HEK293 (cell line): ENCODE results near the gene TNIK.
"Not testable (repeated sequence)": the region's sequence is repeated elsewhere in the genome, so short reads cannot be mapped to it uniquely, and the experiment has no call there.

ENCODE experiments used
- CTCF ChIA-PET: fragments of 350-600 bp; formaldehyde crosslinking; extraction: SDS; loops from one replicate; lab custom pipeline; 2021; ENCODE audit warnings: antibody characterized with exemption; lab: Yijun Ruan, JAX
- POLR2A ChIA-PET: fragments of 300-600 bp; formaldehyde crosslinking; extraction: SDS; loops from one replicate; lab custom pipeline; 2020; ENCODE audit warnings: antibody characterized with exemption, inconsistent platforms; lab: Yijun Ruan, JAX
- H3K27ac ChIP-seq: fragments of 200-500 bp; sonication (Bioruptor generic); 2 replicates; pipeline ENCODE4 v1.5.1; 2014; ENCODE audit warnings: low read depth, low read length, control low read depth, inconsistent platforms; ENCODE audit errors: extremely low read depth
- H3K36me3 ChIP-seq, 2 experiments: fragments of 200-500 bp in 1 of 2; sonication (Bioruptor generic) in 1 of 2; 1 replicate in 1 of 2; 2 replicates in 1 of 2; pipeline ENCODE4 v1.5.1; 2014 to 2017; ENCODE audit warnings: inconsistent platforms in 2 of 2, low read length in 2 of 2; ENCODE audit not compliant: control insufficient read depth in 2 of 2, insufficient read depth in 1 of 2
- H3K4me1 ChIP-seq: fragments of 200-500 bp; sonication (Bioruptor generic); 2 replicates; pipeline ENCODE4 v1.5.1; 2014; ENCODE audit warnings: mild to moderate bottlenecking, low read length, inconsistent platforms; ENCODE audit not compliant: control insufficient read depth, insufficient read depth
- H3K4me3 ChIP-seq: 2 replicates; pipeline ENCODE4 v1.5.1; 2011; ENCODE audit warnings: low read depth, mild to moderate bottlenecking, control low read depth, low read length, moderate library complexity
- H3K9me3 ChIP-seq: fragments of 200-500 bp; sonication (Bioruptor generic); 2 replicates; pipeline ENCODE4 v1.5.1; 2014; ENCODE audit warnings: low read depth, low read length, inconsistent platforms; ENCODE audit not compliant: control insufficient read depth, insufficient read depth
- BCL11B ChIP-seq: fragments of 450-650 bp; formaldehyde crosslinking; IDR thresholded peaks from 2 replicates; pipeline ENCODE4 v1.5.1; 2016; ENCODE audit warnings: low read depth, missing biosample characterization, missing genetic modification characterization
- ELK4 ChIP-seq: IDR thresholded peaks from 2 replicates; pipeline ENCODE4 v1.6.1; 2011; ENCODE audit warnings: mild to moderate bottlenecking, low read depth, low read length, borderline replicate concordance
- HOXC10 ChIP-seq: sonication (generic); formaldehyde crosslinking; IDR thresholded peaks from 2 replicates; pipeline ENCODE4 v1.8.1; 2023; ENCODE audit warnings: mild to moderate bottlenecking, missing genetic modification reagents
- INSM2 ChIP-seq: fragments of 450-650 bp; formaldehyde crosslinking; IDR thresholded peaks from 2 replicates; pipeline ENCODE4 v1.5.1; 2016; ENCODE audit warnings: missing biosample characterization, missing genetic modification characterization
- PRDM1 ChIP-seq: fragments of 450-650 bp; formaldehyde crosslinking; IDR thresholded peaks from 2 replicates; pipeline ENCODE4; 2016; ENCODE audit warnings: missing biosample characterization, missing genetic modification characterization
- REPIN1 ChIP-seq: fragments of 450-650 bp; formaldehyde crosslinking; IDR thresholded peaks from 2 replicates; pipeline ENCODE4 v1.5.1; 2017; ENCODE audit warnings: missing biosample characterization, missing genetic modification characterization, low read depth
- SCRT1 ChIP-seq: fragments of 450-650 bp; formaldehyde crosslinking; IDR thresholded peaks from 2 replicates; pipeline ENCODE4 v1.5.1; 2016; ENCODE audit warnings: missing biosample characterization, missing genetic modification characterization, borderline replicate concordance
- SP3 ChIP-seq: fragments of 450-650 bp; formaldehyde crosslinking; IDR thresholded peaks from 2 replicates; pipeline ENCODE4 v1.5.1; 2016; ENCODE audit warnings: missing biosample characterization, missing genetic modification characterization
- ZNF133 ChIP-seq: fragments of 450-650 bp; formaldehyde crosslinking; IDR thresholded peaks from 2 replicates; pipeline ENCODE4 v1.5.1; 2016; ENCODE audit warnings: missing biosample characterization, missing genetic modification characterization
- ZNF184 ChIP-seq: fragments of 450-650 bp; IDR thresholded peaks from 2 replicates; pipeline ENCODE4 v1.5.1; 2018; ENCODE audit warnings: missing biosample characterization, mild to moderate bottlenecking, missing genetic modification characterization
- ZNF274 ChIP-seq, 2 experiments: fragments of 200-500 bp in 1 of 2; fragments of 450-650 bp in 1 of 2; sonication (Bioruptor generic) in 1 of 2; formaldehyde crosslinking in 1 of 2; IDR thresholded peaks; 2 replicates each; pipeline versions ENCODE4 v1.5.1 to v1.6.1; 2014 to 2016; ENCODE audit warnings: borderline replicate concordance in 1 of 2, inconsistent platforms in 1 of 2, low read length in 1 of 2, missing biosample characterization in 1 of 2, missing genetic modification characterization in 1 of 2
- ZNF280D ChIP-seq: fragments of 450-650 bp; formaldehyde crosslinking; IDR thresholded peaks from 2 replicates; pipeline ENCODE4 v1.5.1; 2016; ENCODE audit warnings: missing biosample characterization, missing genetic modification characterization
- ZNF416 ChIP-seq: fragments of 450-650 bp; formaldehyde crosslinking; IDR thresholded peaks from 2 replicates; pipeline ENCODE4 v1.5.1; 2016; ENCODE audit warnings: missing biosample characterization, missing genetic modification characterization
- ZNF501 ChIP-seq: fragments of 450-650 bp; formaldehyde crosslinking; IDR thresholded peaks from 2 replicates; pipeline ENCODE4 v1.5.1; 2016; ENCODE audit warnings: missing biosample characterization, missing genetic modification characterization
- ZNF513 ChIP-seq: fragments of 450-650 bp; IDR thresholded peaks from 2 replicates; pipeline ENCODE4 v1.5.1; 2018; ENCODE audit warnings: missing biosample characterization, missing genetic modification characterization
- ZNF514 ChIP-seq: fragments of 450-650 bp; formaldehyde crosslinking; IDR thresholded peaks from 2 replicates; pipeline ENCODE4 v1.5.1; 2016; ENCODE audit warnings: missing biosample characterization, missing genetic modification characterization
- ZNF529 ChIP-seq: fragments of 450-650 bp; formaldehyde crosslinking; IDR thresholded peaks from 2 replicates; pipeline ENCODE4 v1.5.1; 2017; ENCODE audit warnings: missing genetic modification characterization, missing biosample characterization; ENCODE audit not compliant: insufficient replicate concordance
- ZNF555 ChIP-seq: fragments of 450-650 bp; formaldehyde crosslinking; conservative IDR thresholded peaks from 2 replicates; pipeline ENCODE4 v1.5.1; 2017; ENCODE audit warnings: missing biosample characterization, mild to moderate bottlenecking, missing genetic modification characterization, inconsistent platforms
- ZNF561 ChIP-seq: fragments of 450-650 bp; IDR thresholded peaks from 2 replicates; pipeline ENCODE4 v1.5.1; 2018; ENCODE audit warnings: missing biosample characterization, missing genetic modification characterization, borderline replicate concordance
- ZNF623 ChIP-seq: fragments of 450-650 bp; formaldehyde crosslinking; IDR thresholded peaks from 2 replicates; pipeline ENCODE4 v1.5.1; 2016; ENCODE audit warnings: missing biosample characterization, missing genetic modification characterization
- ZNF629 ChIP-seq: fragments of 450-650 bp; formaldehyde crosslinking; IDR thresholded peaks from 2 replicates; pipeline ENCODE4 v1.5.1; 2017; ENCODE audit warnings: missing biosample characterization, missing genetic modification characterization
- ZNF654 ChIP-seq: fragments of 450-650 bp; formaldehyde crosslinking; IDR thresholded peaks from 2 replicates; pipeline ENCODE4 v1.5.1; 2016; ENCODE audit warnings: low read depth, missing biosample characterization, missing genetic modification characterization
- ZNF660 ChIP-seq: fragments of 450-650 bp; IDR thresholded peaks from 2 replicates; pipeline ENCODE4 v1.5.1; 2018; ENCODE audit warnings: missing biosample characterization, mild to moderate bottlenecking, missing genetic modification characterization
- ZNF664 ChIP-seq: fragments of 450-650 bp; formaldehyde crosslinking; IDR thresholded peaks from 2 replicates; pipeline ENCODE4 v1.5.1; 2016; ENCODE audit warnings: missing biosample characterization, missing genetic modification characterization
- ZNF768 ChIP-seq: fragments of 450-650 bp; formaldehyde crosslinking; IDR thresholded peaks from 2 replicates; pipeline ENCODE4 v1.5.1; 2018; ENCODE audit warnings: missing biosample characterization, mild to moderate bottlenecking, missing genetic modification characterization
- ZNF843 ChIP-seq: fragments of 450-650 bp; formaldehyde crosslinking; IDR thresholded peaks from 2 replicates; pipeline ENCODE4 v1.5.1; 2016; ENCODE audit warnings: missing biosample characterization, missing genetic modification characterization

The TNIK gene

DNA sequence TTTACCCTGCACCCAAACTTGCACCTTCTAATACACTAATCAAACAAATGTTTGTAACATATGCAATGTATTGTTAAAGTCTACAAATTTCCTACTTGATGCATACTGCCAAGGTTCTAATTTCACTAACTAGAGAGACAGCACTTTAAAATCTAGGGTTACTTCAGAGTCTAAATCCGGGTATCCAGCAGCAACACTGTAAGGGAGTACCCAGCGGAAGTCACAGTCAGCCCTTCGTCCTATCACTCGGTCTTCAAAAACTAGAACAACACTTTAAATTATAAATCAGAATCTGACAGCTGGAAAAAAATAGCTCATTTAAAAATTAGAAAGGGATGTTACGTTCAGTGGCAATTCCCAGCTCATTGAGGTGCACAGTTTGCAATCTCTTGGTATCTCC lies 8.3 kb downstream of the TNIK start (continued):
- TF ChIP-seq ZNF501 = no peak
- TF ChIP-seq ZNF768 (tag by site-specific recombination) = no peak
- no peak for TF ChIP-seq SP3
- TF ChIP-seq ZNF184 (tag by site-specific recombination) = no peak
- no peak for TF ChIP-seq ELK4
- TF ChIP-seq ZNF843 (tag by site-specific recombination) = no peak
- TF ChIP-seq, all 188 proteins: peak for 0

DNA sequence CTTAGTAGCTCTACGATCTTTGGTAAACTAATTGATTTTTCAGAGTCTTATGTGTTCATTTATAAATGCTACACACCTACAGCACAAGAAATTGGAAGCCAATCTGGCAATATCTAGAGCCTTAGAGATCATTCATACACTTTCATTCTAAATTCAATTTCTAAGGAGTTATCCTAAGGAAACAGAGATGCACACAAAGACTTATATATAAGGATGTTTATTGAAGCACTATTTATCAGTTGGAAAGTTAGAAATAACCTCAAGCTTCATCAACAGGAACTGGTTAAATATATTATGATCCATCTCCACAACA lies 12.7 kb downstream of the TNIK start:
- H3K27ac ChIP-seq, H3K4me1 ChIP-seq, H3K4me3 ChIP-seq, CTCF ChIA-PET, H3K9me3 ChIP-seq, H3K36me3 ChIP-seq: not testable (repeated sequence)
- TF ChIP-seq ZNF660 = peak; percentile 72; the same call in 1 of the 2 replicates
- POLR2A ChIA-PET = interaction anchor here (1.2 kb wide), 1 partner anchor 10 kb away, joined by 6 read pairs; no protein-coding TSS in a partner anchor

DNA sequence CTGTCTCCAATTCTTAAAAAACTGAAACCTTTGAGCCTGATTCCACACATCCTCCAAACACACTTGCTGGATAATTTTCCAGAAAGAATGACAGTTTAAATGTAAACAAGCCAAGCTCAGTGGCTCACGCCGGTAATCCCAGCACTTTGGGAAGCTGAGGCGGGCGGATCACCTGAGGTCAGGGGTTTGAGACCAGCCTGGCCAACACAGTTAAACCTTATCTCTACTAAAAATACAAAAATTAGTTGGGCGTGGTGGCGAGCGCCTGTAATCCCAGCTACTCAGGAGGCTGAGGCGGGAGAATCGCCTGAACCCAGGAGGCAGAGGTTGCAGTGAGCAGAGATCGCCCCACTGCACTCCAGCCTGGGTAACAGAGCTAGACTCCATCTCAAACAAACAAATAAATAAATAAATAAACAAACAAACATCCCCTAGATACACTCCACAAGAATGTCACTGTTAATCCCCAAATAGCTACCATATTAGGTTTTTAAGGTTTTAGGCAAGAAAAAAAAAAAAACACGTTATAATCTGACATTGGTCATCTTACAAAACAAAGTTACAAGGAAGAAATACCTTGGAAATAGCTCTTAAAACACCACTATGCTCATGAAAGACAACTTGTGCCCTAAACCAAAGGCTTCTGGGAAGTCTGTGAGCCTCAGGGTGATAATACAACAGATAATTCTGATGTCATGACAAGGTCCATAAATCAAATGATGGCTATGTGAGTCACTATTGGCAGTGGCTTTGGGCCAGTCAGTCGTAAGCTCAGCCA lies 13.2 kb downstream of the TNIK start:
- ChIA-PET POLR2A (interaction anchor here (0.6 to 1.2 kb wide), 4 partner anchors 9 to 115 kb away, joined by 3 to 6 read pairs (median 4); no protein-coding TSS in a partner anchor), CTCF (interaction anchor here (0.6 kb wide), 1 partner anchor 101 kb away, joined by 3 read pairs; no protein-coding TSS in a partner anchor)
- H3K4me3 ChIP-seq = no peak overlapping the region
- H3K36me3 ChIP-seq = no peaks in the 10 kb centered on the region
- no peak overlapping the region for H3K27ac ChIP-seq
- H3K9me3 ChIP-seq = no peaks in the 10 kb centered on the region
- peaks cover 6% of the 10 kb centered on the region; the same call in 1 of the 2 replicates for H3K4me1 ChIP-seq
- TF ChIP-seq ZNF133 (tag by site-specific recombination) (no peak), ZNF513 (tag by site-specific recombination) (no peak), BCL11B (no peak), ZNF654 (no peak), ZNF555 (tag by site-specific recombination) (no peak), ZNF561 (tag by site-specific recombination) (no peak), PRDM1 (tag by site-specific recombination) (no peak), ZNF514 (tag by site-specific recombination) (no peak), ZNF274 (IDR thresholded peaks at IDR 0.05; ENCODE audit: low read length) (no peak), ZNF274 (tag by site-specific recombination; IDR thresholded peaks at IDR 0.05; ENCODE audit: borderline replicate concordance) (no peak), ZNF416 (tag by site-specific recombination) (no peak), ZNF664 (tag by site-specific recombination) (0 out of 2 replicates have a peak, but pooled peaks have one; percentile 16), SCRT1 (no peak), ZNF529 (tag by site-specific recombination) (no peak), ZNF280D (tag by site-specific recombination) (no peak), ZNF660 (no peak), REPIN1 (tag by site-specific recombination) (no peak), INSM2 (tag by site-specific recombination) (peak; percentile 82; the same call in 1 of the 2 replicates), HOXC10 (no peak), ZNF623 (tag by site-specific recombination) (no peak), ZNF629 (tag by site-specific recombination) (peak; percentile 91)
